ENCODE measurements around the gene IQCH. TPM values are rescaled to one million over a fixed set of nuclear protein-coding genes. Genes with fewer than 3 reads are reported as not detected.

IQCH gene
- total and polyA plus RNA-seq, 2 of the 4 experiments (the other 2 are of a cell fraction): 0.60 to 2.5 TPM

DNA sequence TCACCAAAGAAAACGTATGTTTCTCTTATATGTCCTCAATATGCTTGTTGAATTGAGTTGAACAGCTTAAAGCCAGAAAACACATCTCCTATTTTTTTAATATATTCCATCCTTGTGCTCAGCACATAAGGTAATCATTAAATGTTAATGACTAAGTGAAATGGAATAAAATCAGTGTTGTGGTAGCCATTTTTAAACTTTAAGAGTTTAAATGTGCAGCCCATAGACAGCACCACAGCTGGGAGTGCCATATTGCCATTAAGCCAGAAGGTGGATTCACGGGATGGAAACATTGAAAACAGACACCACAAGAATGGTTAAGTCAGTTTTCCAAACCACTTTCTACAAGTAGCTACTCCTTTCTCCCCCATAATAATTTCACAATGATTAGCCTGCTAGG, 189.5 kb downstream of the IQCH start:
- H2BK120ac ChIP-seq (ENCODE audit: low read depth, low read length): no peak overlapping the region
- ATAC-seq (ENCODE audit: low read depth): no peak
- no peak overlapping the region for H3K9ac ChIP-seq (ENCODE audit: low read depth, low read length)
- H3K56ac ChIP-seq (ENCODE audit: extremely low read depth, insufficient read depth, low read length): no peak overlapping the region
- H3K14ac ChIP-seq (replicated peaks; ENCODE audit: low read depth, low read length): no peak overlapping the region
- no peak overlapping the region for H3K18ac ChIP-seq (ENCODE audit: low read depth, low read length)
- in situ Hi-C loops (cut with MboI; ENCODE audit: low sequenced_read_pairs) (no loop called here), dilution Hi-C loops (cut with HindIII; ENCODE audit: low sequenced_read_pairs, unreplicated experiment) (no loop called here), intact Hi-C loops (cut with micrococcal nuclease) (no loop called here)
- TF ChIP-seq MXI1 (IDR thresholded peaks at IDR 0.05; ENCODE audit: borderline replicate concordance, low read depth, low read length) (no peak), CHD1 (IDR thresholded peaks at IDR 0.05; ENCODE audit: low read depth, low read length) (no peak), FOS (IDR thresholded peaks at IDR 0.05; ENCODE audit: low read depth, low read length) (no peak), POLR2A (IDR thresholded peaks at IDR 0.05; ENCODE audit: low read depth, low read length) (no peak), MAZ (IDR thresholded peaks at IDR 0.05; ENCODE audit: borderline replicate concordance, low read depth, low read length) (no peak)
- TF ChIP-seq, protein P1, sequence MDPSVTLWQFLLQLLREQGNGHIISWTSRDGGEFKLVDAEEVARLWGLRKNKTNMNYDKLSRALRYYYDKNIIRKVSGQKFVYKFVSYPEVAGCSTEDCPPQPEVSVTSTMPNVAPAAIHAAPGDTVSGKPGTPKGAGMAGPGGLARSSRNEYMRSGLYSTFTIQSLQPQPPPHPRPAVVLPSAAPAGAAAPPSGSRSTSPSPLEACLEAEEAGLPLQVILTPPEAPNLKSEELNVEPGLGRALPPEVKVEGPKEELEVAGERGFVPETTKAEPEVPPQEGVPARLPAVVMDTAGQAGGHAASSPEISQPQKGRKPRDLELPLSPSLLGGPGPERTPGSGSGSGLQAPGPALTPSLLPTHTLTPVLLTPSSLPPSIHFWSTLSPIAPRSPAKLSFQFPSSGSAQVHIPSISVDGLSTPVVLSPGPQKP (IDR thresholded peaks at IDR 0.05; ENCODE audit: borderline replicate concordance, low read depth, low read length): no peak
- no CpG with 5 or more reads among the region's 2 CpGs for WGBS, 2 experiments (ENCODE audit: extremely low coverage in 2 of 2, insufficient read length in 1 of 2)
- H4K91ac ChIP-seq (ENCODE audit: insufficient read depth, low read depth, low read length): no peak overlapping the region
- no peak overlapping the region for H3K4me2 ChIP-seq (ENCODE audit: low read depth, low read length)
- H2BK15ac ChIP-seq (ENCODE audit: low read depth, low read length): no peak overlapping the region
- H3K23ac ChIP-seq (ENCODE audit: low read depth, low read length): no peak overlapping the region
- no peak overlapping the region for H3K4me3 ChIP-seq (ENCODE audit: insufficient read depth, low read depth, low read length)
- DNase-seq: no peak
- no peaks in the 10 kb centered on the region for H3K9me3 ChIP-seq (ENCODE audit: control insufficient read depth, insufficient read depth, low read length)
- H2AK5ac ChIP-seq (ENCODE audit: low read depth, low read length): no peak overlapping the region
- H4K8ac ChIP-seq (ENCODE audit: low read depth in 2 of 2, low read length in 2 of 2): no peak overlapping the region
- H4K20me1 ChIP-seq (ENCODE audit: insufficient read depth, low read length): no peaks in the 10 kb centered on the region
- no peaks in the 10 kb centered on the region for H3K36me3 ChIP-seq (ENCODE audit: control insufficient read depth, insufficient read depth, low read length)
- H3K27ac ChIP-seq (ENCODE audit: insufficient read depth, low read length): no peak overlapping the region
- no peak overlapping the region for H4K5ac ChIP-seq (ENCODE audit: low read depth, low read length)
- no TSS peak for BruUV-seq (replicated peaks)
- H3K4ac ChIP-seq (ENCODE audit: low read depth, low read length): no peak overlapping the region
- no peaks in the 10 kb centered on the region for H3K79me1 ChIP-seq (ENCODE audit: low read depth in 1 of 2, low read length in 2 of 2)
- no peak overlapping the region for H2AK9ac ChIP-seq (replicated peaks; ENCODE audit: low read depth, low read length, poor library complexity)
- H2BK5ac ChIP-seq (ENCODE audit: low read depth, low read length, poor library complexity, severe bottlenecking): no peak overlapping the region
- peaks cover 12% of the 10 kb centered on the region for H3K27me3 ChIP-seq (ENCODE audit: control insufficient read depth, insufficient read depth, low read length)
- ChIA-PET CTCF (interaction anchor here (0.8 kb wide), 1 partner anchor 13 kb away, joined by 4 read pairs; no protein-coding TSS in a partner anchor), POLR2A (ENCODE audit: unreplicated experiment) (no interaction called here)
- no peaks in the 10 kb centered on the region for H3K4me1 ChIP-seq (ENCODE audit: control insufficient read depth, insufficient read depth, low read length)
- no peak overlapping the region for H2AFZ ChIP-seq (replicated peaks; ENCODE audit: low read length, poor library complexity)
- no peaks in the 10 kb centered on the region for H3K9me1 ChIP-seq (ENCODE audit: insufficient read depth, low read length)
- H2BK20ac ChIP-seq (ENCODE audit: low read depth, low read length): no peak overlapping the region
